Tibial nerve (tissue), 4 donors: ENCODE results near the gene URB1.

Experiments
- CTCF ChIP-seq, 5 experiments: fragments of 200-600 bp in 3 of 5; fragments of 450-650 bp in 2 of 5; sonication (generic) in 3 of 5; IDR thresholded peaks; one replicate each; pipeline ENCODE4 v1.5.1; 2016 to 2019; ENCODE audit warnings: antibody characterized with exemption in 5 of 5, mild to moderate bottlenecking in 3 of 5, moderate library complexity in 2 of 5
- EP300 ChIP-seq, 2 donors: sonication (generic); formaldehyde crosslinking; IDR thresholded peaks; one replicate each; pipeline ENCODE4 v1.6.1; 2017; ENCODE audit warnings: antibody characterized with exemption in 2 of 2, mild to moderate bottlenecking in 1 of 2
- POLR2A ChIP-seq, 2 donors: fragments of 450-650 bp; IDR thresholded peaks; one replicate each; pipeline ENCODE4 v1.6.1; 2017; ENCODE audit warnings: antibody characterized with exemption in 2 of 2, mild to moderate bottlenecking in 2 of 2, moderate library complexity in 2 of 2

- no peak for TF ChIP-seq POLR2A (IDR thresholded peaks at IDR 0.05)
- TF ChIP-seq CTCF (IDR thresholded peaks at IDR 0.05), result no peak
- TF ChIP-seq EP300 (IDR thresholded peaks at IDR 0.05), result no peak
Observed at GRCh38 chr21:32279377-32279680, 113.5 kb downstream of the URB1 start.
